ENCODE measurements around the gene MPL.

GRCh38 chr1:43357251-43357650, 19.6 kb downstream of the MPL start:
- TF ChIP-seq, protein P1, sequence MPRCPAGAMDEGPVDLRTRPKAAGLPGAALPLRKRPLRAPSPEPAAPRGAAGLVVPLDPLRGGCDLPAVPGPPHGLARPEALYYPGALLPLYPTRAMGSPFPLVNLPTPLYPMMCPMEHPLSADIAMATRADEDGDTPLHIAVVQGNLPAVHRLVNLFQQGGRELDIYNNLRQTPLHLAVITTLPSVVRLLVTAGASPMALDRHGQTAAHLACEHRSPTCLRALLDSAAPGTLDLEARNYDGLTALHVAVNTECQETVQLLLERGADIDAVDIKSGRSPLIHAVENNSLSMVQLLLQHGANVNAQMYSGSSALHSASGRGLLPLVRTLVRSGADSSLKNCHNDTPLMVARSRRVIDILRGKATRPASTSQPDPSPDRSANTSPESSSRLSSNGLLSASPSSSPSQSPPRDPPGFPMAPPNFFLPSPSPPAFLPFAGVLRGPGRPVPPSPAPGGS (IDR thresholded peaks at IDR 0.05; ENCODE audit: borderline replicate concordance, insufficient read depth, low read depth, low read length, poor library complexity, severe bottlenecking), result no peak
- TF ChIP-seq MYC (IDR thresholded peaks at IDR 0.05; ENCODE audit: insufficient read depth, insufficient read length, insufficient replicate concordance, low read length, severe bottlenecking) (no peak), CTCF (IDR thresholded peaks at IDR 0.05 in 2 of 3, conservative IDR thresholded peaks at IDR 0.05 in 1 of 3; ENCODE audit: control insufficient read depth in 2 of 3, extremely low read depth in 1 of 3, insufficient read depth in 1 of 3, low read depth in 3 of 3, low read length in 3 of 3) (no peak), BMI1 (IDR thresholded peaks at IDR 0.05; ENCODE audit: borderline replicate concordance) (no peak), POLR2A (IDR thresholded peaks at IDR 0.05; ENCODE audit: low read depth, low read length) (no peak), BCLAF1 (IDR thresholded peaks at IDR 0.05) (no peak)

Data from GM12878 (cell line).